Aorta (tissue), 5 donors: ENCODE data around the gene RBM19. TPM values are rescaled to one million over a fixed set of nuclear protein-coding genes. Genes with fewer than 3 reads are reported as not detected.

Source experiments
- ATAC-seq: fragments of 200-7000 bp; cut with Tn5 transposase; one replicate; pipeline ENCODE4 v1.9.1; 2022; ENCODE audit warnings: moderate library complexity; ENCODE audit not compliant: low FRiP score
- DNase-seq, 2 donors: peaks; one replicate each; pipeline ENCODE4 v3.0.0-alpha.2; 2020
- H3K27ac ChIP-seq, 2 donors: one replicate each; pipeline ENCODE4 v1.5.1; 2013; ENCODE audit warnings: low read length in 2 of 2, mild to moderate bottlenecking in 2 of 2, moderate library complexity in 2 of 2, control low read depth in 1 of 2, inconsistent platforms in 1 of 2, low read depth in 1 of 2
- H3K27me3 ChIP-seq, 2 donors: one replicate each; pipeline ENCODE4 v1.6.1; 2013; ENCODE audit warnings: control low read depth in 1 of 2, low read length in 1 of 2, mild to moderate bottlenecking in 1 of 2, moderate library complexity in 1 of 2; ENCODE audit not compliant: insufficient read depth in 2 of 2, control insufficient read depth in 1 of 2
- H3K36me3 ChIP-seq, 2 donors: one replicate each; pipeline ENCODE4 v1.6.1; 2013; ENCODE audit warnings: control low read depth in 1 of 2, low read length in 1 of 2, mild to moderate bottlenecking in 1 of 2; ENCODE audit not compliant: insufficient read depth in 2 of 2, control insufficient read depth in 1 of 2
- H3K4me1 ChIP-seq, 2 donors: one replicate each; pipeline ENCODE4 v1.6.1; 2013; ENCODE audit warnings: low read length in 2 of 2, control low read depth in 1 of 2, mild to moderate bottlenecking in 1 of 2, moderate library complexity in 1 of 2; ENCODE audit not compliant: insufficient read depth in 2 of 2, control insufficient read depth in 1 of 2
- H3K4me3 ChIP-seq, 2 donors: one replicate each; pipeline ENCODE4 v1.5.1; 2013; ENCODE audit warnings: low read length in 2 of 2, control low read depth in 1 of 2, mild to moderate bottlenecking in 1 of 2
- H3K9me3 ChIP-seq: one replicate; pipeline ENCODE4 v1.6.1; 2013; ENCODE audit warnings: mild to moderate bottlenecking, low read length; ENCODE audit not compliant: control insufficient read depth
- WGBS, 2 donors: extraction: QIAGEN DNeasy Blood & Tissue Kit; methylation state at CpG; one replicate each; pipeline ENCODE4 v1.1.7; 2013; 5-methylcytosine and 5-hydroxymethylcytosine counted together
- intact Hi-C, 2 donors: fragments of 100-400 bp; cut with DNase I; formaldehyde crosslinking; loops; one replicate each; pipeline versions ENCODE4 v1.14.2 to v1.15.0; 2022
- polyA plus RNA-seq, 2 donors: library from polyadenylated mRNA; stranded (reverse); fragments of 200-250 nt; gene quantifications; one replicate each; pipeline ENCODE4 v1.2.3, GENCODE V29; 2013
- total RNA-seq, 2 donors: library from RNA; stranded (reverse); fragmentation: NEBNext Ultra II Directional; extraction: Animal tissue kit (Norgen Biotek cat#: 25700); gene quantifications; one replicate each; pipeline ENCODE4 v1.2.1, GENCODE V29; 2021
- donor health status: healthy with polysubstance abuse.
- donor health status: Bipolar disorder and iron deficiency.
- donor health status: DM: no; HTN: no; CAD: no.
- donor health status: DM: no; HTN: no; CAD: no.
- donor health status: DM: yes; HTN: yes; CAD: no.

Gene RBM19
- total and polyA plus RNA-seq, 4 donors: 5.6 to 31.8 (median 26.0) TPM

GRCh38 chr12:113862590-113863454 lies 103.3 kb downstream of the RBM19 start:
- WGBS, 2 donors: 67 to 68% methylated on average over 17 to 18 of the region's 18 CpGs
- peaks cover 2 to 3% of the 10 kb centered on the region in 2 donors for H3K36me3 ChIP-seq
- intact Hi-C loops: no loop called here

GRCh38 chr12:113861708-113862312 lies 104.3 kb downstream of the RBM19 start:
- H3K27me3 ChIP-seq: no peaks in the 10 kb centered on the region
- DNase-seq: no peak
- H3K4me3 ChIP-seq: no peak overlapping the region
- WGBS, 2 donors: 82 to 90% methylated on average over 9 of the region's 9 CpGs
- no peaks in the 10 kb centered on the region for H3K9me3 ChIP-seq
- intact Hi-C loops: no loop called here
- H3K4me1 ChIP-seq: no peaks in the 10 kb centered on the region
- peaks cover 3 to 5% of the 10 kb centered on the region in 2 donors for H3K36me3 ChIP-seq
- H3K27ac ChIP-seq: no peak overlapping the region
- ATAC-seq: no peak

More at GRCh38 chr12:113862590-113863454, 103.3 kb downstream of the RBM19 start:
- no peak for ATAC-seq
- H3K4me3 ChIP-seq: no peak overlapping the region
- no peaks in the 10 kb centered on the region for H3K27me3 ChIP-seq
- H3K27ac ChIP-seq: no peak overlapping the region
- no peak for DNase-seq
- H3K9me3 ChIP-seq: no peaks in the 10 kb centered on the region
- H3K4me1 ChIP-seq: no peaks in the 10 kb centered on the region

- no peak for DNase-seq
- Histone ChIP-seq H3K4me3 (no peak overlapping the region), H3K27ac (no peak overlapping the region), H3K4me1 (no peaks in the 10 kb centered on the region), H3K27me3 (no peaks in the 10 kb centered on the region), H3K36me3 (peaks cover 3 to 5% of the 10 kb centered on the region in 2 donors), H3K9me3 (no peaks in the 10 kb centered on the region)
- intact Hi-C loops: no loop called here
- ATAC-seq: no peak
- 81 to 85% methylated on average over 7 of the region's 7 CpGs for WGBS, 2 donors
These were observed 105.2 kb downstream of the RBM19 start for GRCh38 chr12:113860950-113861349.

GRCh38 chr12:113860059-113860820 lies 105.9 kb downstream of the RBM19 start:
- ATAC-seq (no peak), DNase-seq (no peak)
- H3K4me3 ChIP-seq: no peak overlapping the region
- 83% methylated on average over 14 to 17 of the region's 17 CpGs for WGBS, 2 donors
- intact Hi-C loops: no loop called here
- H3K9me3 ChIP-seq: no peaks in the 10 kb centered on the region
- no peaks in the 10 kb centered on the region for H3K4me1 ChIP-seq
- H3K27ac ChIP-seq: no peak overlapping the region
- H3K27me3 ChIP-seq: no peaks in the 10 kb centered on the region
- peaks cover 3 to 5% of the 10 kb centered on the region in 2 donors for H3K36me3 ChIP-seq

GRCh38 chr12:113858841-113859386 lies 107.2 kb downstream of the RBM19 start:
- intact Hi-C loops: no loop called here
- Histone ChIP-seq H3K4me1 (no peaks in the 10 kb centered on the region), H3K36me3 (peaks cover 3 to 5% of the 10 kb centered on the region in 2 donors), H3K4me3 (no peak overlapping the region), H3K27ac (no peak overlapping the region), H3K27me3 (no peaks in the 10 kb centered on the region), H3K9me3 (no peaks in the 10 kb centered on the region)
- DNase-seq (no peak), ATAC-seq (no peak)
- 78 to 92% methylated on average over 8 of the region's 8 CpGs for WGBS, 2 donors

- no peak overlapping the region for H3K27ac ChIP-seq
- DNase-seq (no peak), ATAC-seq (no peak)
- H3K4me1 ChIP-seq: no peaks in the 10 kb centered on the region
- H3K4me3 ChIP-seq: no peak overlapping the region
- intact Hi-C loops: no loop called here
- WGBS, 2 donors: 92 to 95% methylated on average over 12 of the region's 12 CpGs
- H3K27me3 ChIP-seq: no peaks in the 10 kb centered on the region
- H3K36me3 ChIP-seq: peaks cover 3 to 5% of the 10 kb centered on the region in 2 donors
- no peaks in the 10 kb centered on the region for H3K9me3 ChIP-seq
These were observed 108.8 kb downstream of the RBM19 start for GRCh38 chr12:113857371-113857770.

- ATAC-seq (no peak), DNase-seq (no peak)
- Histone ChIP-seq H3K27me3 (no peaks in the 10 kb centered on the region), H3K9me3 (no peaks in the 10 kb centered on the region), H3K36me3 (peaks cover 3 to 5% of the 10 kb centered on the region in 2 donors), H3K4me3 (no peak overlapping the region), H3K27ac (no peak overlapping the region), H3K4me1 (no peaks in the 10 kb centered on the region)
- intact Hi-C loops: no loop called here
- WGBS, 2 donors: 63% methylated on average over 7 of the region's 7 CpGs
These were observed 110.1 kb downstream of the RBM19 start for GRCh38 chr12:113855998-113856397.

- intact Hi-C loops: no loop called here
- H3K4me3 ChIP-seq: no peak overlapping the region
- no peak for DNase-seq
- H3K9me3 ChIP-seq: no peaks in the 10 kb centered on the region
- no peak for ATAC-seq
- H3K36me3 ChIP-seq: peaks cover 0 to 5% of the 10 kb centered on the region in 2 donors
- no peak overlapping the region for H3K27ac ChIP-seq
- WGBS, 2 donors: 89 to 90% methylated on average over 17 of the region's 17 CpGs
- H3K4me1 ChIP-seq: no peaks in the 10 kb centered on the region
- no peaks in the 10 kb centered on the region for H3K27me3 ChIP-seq
These were observed 111.6 kb downstream of the RBM19 start for GRCh38 chr12:113854385-113855142.
